Adrenal gland (tissue), 12 donors: ENCODE results near the gene NIM1K. TPM values are rescaled to one million over a fixed set of nuclear protein-coding genes. Genes with fewer than 3 reads are reported as not detected.

Experiments
- DNase-seq, 7 donors: peaks; one replicate each; pipeline ENCODE4 v3.0.0-alpha.2; 2019 to 2020
- H3K27ac ChIP-seq, 5 donors: fragments of 200-600 bp; sonication (generic) in 4 of 5; 1 replicate in 3 of 5; 2 replicates in 2 of 5; pipeline versions ENCODE4 v1.5.1 to v1.8.0; 2016 to 2020; ENCODE audit warnings: mild to moderate bottlenecking in 1 of 5
- H3K27me3 ChIP-seq: fragments of 200-600 bp; 2 replicates; pipeline ENCODE4 v1.8.0; 2021
- H3K36me3 ChIP-seq, 2 donors: fragments of 200-600 bp; replicated peaks in 1 of 2; 1 replicate in 1 of 2; 2 replicates in 1 of 2; pipeline versions ENCODE4 v1.5.1 to v1.8.0; 2018 to 2022
- H3K4me1 ChIP-seq, 2 donors: fragments of 200-600 bp; replicated peaks in 1 of 2; 1 replicate in 1 of 2; 2 replicates in 1 of 2; pipeline versions ENCODE4 v1.5.1 to v1.8.0; 2018 to 2021
- H3K4me3 ChIP-seq, 4 donors: fragments of 200-600 bp; sonication (generic) in 3 of 4; one replicate each; pipeline ENCODE4 v1.5.1; 2016 to 2018
- H3K9me3 ChIP-seq, 3 donors: fragments of 200-600 bp; sonication (generic) in 1 of 3; replicated peaks in 1 of 3; 1 replicate in 2 of 3; 2 replicates in 1 of 3; pipeline versions ENCODE4 v1.5.1 to v1.8.0; 2016 to 2021
- POLR2A ChIP-seq, 2 donors: fragments of 450-650 bp; IDR thresholded peaks; one replicate each; pipeline ENCODE4 v1.6.1; 2017; ENCODE audit warnings: antibody characterized with exemption in 2 of 2, mild to moderate bottlenecking in 2 of 2, moderate library complexity in 1 of 2
- WGBS, 4 donors: extraction: QIAGEN DNeasy Blood & Tissue Kit in 2 of 4; methylation state at CpG; one replicate each; pipeline versions ENCODE4 v1.1.5 to v1.1.7; 2013 to 2017; 5-methylcytosine and 5-hydroxymethylcytosine counted together
- intact Hi-C, 2 donors: fragments of 100-400 bp; cut with DNase I; formaldehyde crosslinking; loops; one replicate each; pipeline versions ENCODE4 v1.14.1 to v1.15.0; 2022 to 2023
- polyA plus RNA-seq, 3 donors: library from polyadenylated mRNA; stranded (reverse); fragments of 200-250 nt in 2 of 3; fragments of 350-450 nt in 1 of 3; fragmentation: Illumina TruSeq in 1 of 3; extraction: RNeasy Lipid Tissue Mini Kit (QIAGEN cat#74804) in 1 of 3; gene quantifications; one replicate each; pipeline ENCODE4 v1.2.3, GENCODE V29; 2013 to 2014
- total RNA-seq, 9 donors: library from RNA; depleted of rRNA in 4 of 9; stranded (reverse); fragments of >200 nt in 4 of 9; fragments of 120-200 nt in 1 of 9; fragmentation: NEBNext Ultra II Directional in 1 of 9; extraction: Animal tissue kit (Norgen Biotek cat#: 25700) in 1 of 9; gene quantifications; one replicate each; pipeline versions ENCODE4 v1.1.0 to v1.2.4, GENCODE V29; 2013 to 2023
- TF ChIP-seq, protein P1 (sequence below), 6 experiments: fragments of 450-650 bp in 4 of 6; fragments of 200-600 bp in 2 of 6; sonication (generic) in 1 of 6; IDR thresholded peaks; 1 replicate in 5 of 6; 2 replicates in 1 of 6; pipeline versions ENCODE4 v1.5.1 to v1.8.0; 2016 to 2021; ENCODE audit warnings: antibody characterized with exemption in 6 of 6, mild to moderate bottlenecking in 2 of 6, moderate library complexity in 1 of 6
- donor health status: healthy with polysubstance abuse.
- donor health status: Bipolar disorder and iron deficiency.
- donor health status: DM: yes; HTN: yes; CAD: no.
- donor health status: DM: no; HTN: no; CAD: no.
- donor health status: DM: no; HTN: no; CAD: no.
- donor health status: DM: yes; HTN: yes; CAD: no.

Gene NIM1K
- total and polyA plus RNA-seq, 12 donors: 0.18 to 3.9 (median 1.1) TPM

DNA sequence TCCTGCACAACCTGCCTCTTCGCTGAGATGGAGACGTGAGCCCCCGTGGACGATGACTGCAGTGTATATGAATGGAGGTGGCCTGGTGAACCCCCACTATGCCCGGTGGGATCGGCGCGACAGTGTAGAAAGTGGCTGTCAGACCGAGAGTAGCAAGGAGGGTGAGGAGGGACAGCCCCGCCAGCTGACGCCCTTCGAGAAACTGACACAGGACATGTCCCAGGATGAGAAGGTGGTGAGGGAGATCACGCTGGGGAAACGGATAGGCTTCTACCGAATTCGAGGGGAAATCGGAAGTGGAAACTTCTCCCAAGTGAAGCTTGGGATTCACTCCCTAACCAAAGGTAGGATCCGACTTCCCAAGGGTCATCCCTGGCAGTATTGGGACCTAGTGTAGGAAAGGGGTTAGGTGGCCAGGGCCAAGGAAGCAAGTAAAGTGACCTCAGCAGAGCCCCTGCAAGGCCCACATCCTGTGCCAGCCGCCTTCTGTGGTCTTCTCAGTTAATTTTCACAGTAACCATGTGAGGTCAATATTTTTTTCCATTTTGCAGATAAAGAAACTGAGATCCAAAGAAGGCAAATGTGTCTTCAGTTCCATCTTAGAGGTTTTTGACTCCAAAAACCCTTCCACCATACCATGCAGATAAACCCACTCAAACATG lies 53.8 kb downstream of the NIM1K start:
- DNase-seq: no peak
- Histone ChIP-seq H3K4me3 (no peak overlapping the region), H3K27me3 (no peaks in the 10 kb centered on the region), H3K4me1 (no peaks in the 10 kb centered on the region), H3K36me3 (no peaks in the 10 kb centered on the region), H3K27ac (no peak overlapping the region), H3K9me3 (no peaks in the 10 kb centered on the region)
- WGBS, 4 donors: 91 to 94% (median 92%) methylated on average over 16 to 19 of the region's 19 CpGs
- TF ChIP-seq, protein P1, sequence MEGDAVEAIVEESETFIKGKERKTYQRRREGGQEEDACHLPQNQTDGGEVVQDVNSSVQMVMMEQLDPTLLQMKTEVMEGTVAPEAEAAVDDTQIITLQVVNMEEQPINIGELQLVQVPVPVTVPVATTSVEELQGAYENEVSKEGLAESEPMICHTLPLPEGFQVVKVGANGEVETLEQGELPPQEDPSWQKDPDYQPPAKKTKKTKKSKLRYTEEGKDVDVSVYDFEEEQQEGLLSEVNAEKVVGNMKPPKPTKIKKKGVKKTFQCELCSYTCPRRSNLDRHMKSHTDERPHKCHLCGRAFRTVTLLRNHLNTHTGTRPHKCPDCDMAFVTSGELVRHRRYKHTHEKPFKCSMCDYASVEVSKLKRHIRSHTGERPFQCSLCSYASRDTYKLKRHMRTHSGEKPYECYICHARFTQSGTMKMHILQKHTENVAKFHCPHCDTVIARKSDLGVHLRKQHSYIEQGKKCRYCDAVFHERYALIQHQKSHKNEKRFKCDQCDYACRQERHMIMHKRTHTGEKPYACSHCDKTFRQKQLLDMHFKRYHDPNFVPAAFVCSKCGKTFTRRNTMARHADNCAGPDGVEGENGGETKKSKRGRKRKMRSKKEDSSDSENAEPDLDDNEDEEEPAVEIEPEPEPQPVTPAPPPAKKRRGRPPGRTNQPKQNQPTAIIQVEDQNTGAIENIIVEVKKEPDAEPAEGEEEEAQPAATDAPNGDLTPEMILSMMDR (IDR thresholded peaks at IDR 0.05): no peak
- no peak for TF ChIP-seq POLR2A (IDR thresholded peaks at IDR 0.05)
- intact Hi-C loops: no loop called here

DNA sequence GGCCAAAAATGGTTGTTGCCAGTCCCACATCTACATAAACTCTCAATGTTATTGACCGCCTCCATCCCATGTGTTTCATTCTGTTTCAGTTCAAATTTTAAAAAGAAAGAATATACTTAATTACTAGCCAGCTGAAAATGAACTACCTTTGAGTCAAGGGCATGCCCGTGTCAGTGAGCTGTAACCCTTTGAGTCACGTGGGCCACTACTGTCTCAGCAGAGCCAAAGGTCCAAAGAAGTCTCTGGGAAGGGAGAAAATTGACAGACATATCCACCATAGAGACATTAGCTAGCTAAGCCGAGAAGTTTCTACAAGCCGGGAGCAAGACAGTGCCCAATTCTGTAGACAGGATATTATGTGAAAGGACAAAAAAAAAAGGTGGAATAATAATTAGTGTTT lies 59.7 kb downstream of the NIM1K start:
- no peaks in the 10 kb centered on the region for H3K4me1 ChIP-seq
- H3K36me3 ChIP-seq: no peaks in the 10 kb centered on the region
- no peak overlapping the region for H3K4me3 ChIP-seq
- intact Hi-C loops: no loop called here
- no peak overlapping the region for H3K27ac ChIP-seq
- 73 to 82% (median 77%) methylated on average over 5 of the region's 5 CpGs for WGBS, 4 donors
- no peak for TF ChIP-seq POLR2A (IDR thresholded peaks at IDR 0.05)
- TF ChIP-seq, protein P1 (IDR thresholded peaks at IDR 0.05): no peak
- no peaks in the 10 kb centered on the region for H3K9me3 ChIP-seq
- H3K27me3 ChIP-seq: no peaks in the 10 kb centered on the region
- no peak for DNase-seq

- Histone ChIP-seq H3K36me3 (no peaks in the 10 kb centered on the region), H3K4me3 (no peak overlapping the region), H3K27me3 (no peaks in the 10 kb centered on the region), H3K27ac (no peak overlapping the region), H3K9me3 (no peaks in the 10 kb centered on the region), H3K4me1 (no peaks in the 10 kb centered on the region)
- intact Hi-C loops: no loop called here
- no peak for DNase-seq
- 84 to 98% (median 92%) methylated on average over 2 of the region's 2 CpGs for WGBS, 4 donors
- TF ChIP-seq, protein P1 (IDR thresholded peaks at IDR 0.05): no peak
- TF ChIP-seq POLR2A (IDR thresholded peaks at IDR 0.05): no peak
These were observed 63.7 kb downstream of the NIM1K start for GRCh38 chr5:43255704-43256103.

- 53 to 63% (median 60%) methylated on average over 2 of the region's 2 CpGs for WGBS, 4 donors
These were observed 64.4 kb downstream of the NIM1K start for GRCh38 chr5:43256261-43256966.

More at GRCh38 chr5:43256261-43256966, 64.4 kb downstream of the NIM1K start:
- Histone ChIP-seq H3K27ac (no peak overlapping the region), H3K4me3 (no peak overlapping the region), H3K27me3 (no peaks in the 10 kb centered on the region), H3K9me3 (no peaks in the 10 kb centered on the region), H3K4me1 (no peaks in the 10 kb centered on the region), H3K36me3 (no peaks in the 10 kb centered on the region)
- intact Hi-C loops: no loop called here
- DNase-seq: no peak
- TF ChIP-seq POLR2A (IDR thresholded peaks at IDR 0.05): no peak
- TF ChIP-seq, protein P1 (IDR thresholded peaks at IDR 0.05): no peak
